ENCODE data around the gene LEO1.

Gene LEO1

GRCh38 chr15:51971032-51971374 is 575 bp downstream of the LEO1 start:
- H3K36me3 ChIP-seq (ENCODE audit: insufficient read depth, low read length) = 0 out of 2 replicates have a peak, but pooled peaks cover 4% of the 10 kb centered on the region
- H3K4me1 ChIP-seq (ENCODE audit: insufficient read depth, low read length) = peaks cover 4% of the 10 kb centered on the region; the same call in 1 of the 2 replicates
- no peaks in the 10 kb centered on the region for H3K9me3 ChIP-seq (ENCODE audit: control insufficient read depth, insufficient read depth, low read length)
- peak overlapping the region; percentile 77 for H3K9ac ChIP-seq (ENCODE audit: low read depth, low read length)

GRCh38 chr15:51970132-51970817 is 1.3 kb downstream of the LEO1 start:
- Histone ChIP-seq H3K9me3 (ENCODE audit: control insufficient read depth, insufficient read depth, low read length) (no peaks in the 10 kb centered on the region), H3K4me1 (ENCODE audit: insufficient read depth, low read length) (peaks cover 4% of the 10 kb centered on the region; the same call in 1 of the 2 replicates), H3K9ac (ENCODE audit: low read depth, low read length) (peak overlapping the region; percentile 77; the same call in 1 of the 2 replicates), H3K36me3 (ENCODE audit: insufficient read depth, low read length) (peaks cover 9% of the 10 kb centered on the region; the same call in 1 of the 2 replicates)

GRCh38 chr15:51969728-51970127 is 1.9 kb downstream of the LEO1 start:
- Histone ChIP-seq H3K4me1 (ENCODE audit: insufficient read depth, low read length) (peaks cover 4% of the 10 kb centered on the region; the same call in 1 of the 2 replicates), H3K36me3 (ENCODE audit: insufficient read depth, low read length) (peaks cover 9% of the 10 kb centered on the region; the same call in 1 of the 2 replicates), H3K9me3 (ENCODE audit: control insufficient read depth, insufficient read depth, low read length) (no peaks in the 10 kb centered on the region), H3K9ac (ENCODE audit: low read depth, low read length) (no peak overlapping the region)

- Histone ChIP-seq H3K9me3 (ENCODE audit: control insufficient read depth, insufficient read depth, low read length) (no peaks in the 10 kb centered on the region), H3K36me3 (ENCODE audit: insufficient read depth, low read length) (peaks cover 6% of the 10 kb centered on the region; the same call in 1 of the 2 replicates)
Observed at GRCh38 chr15:51967583-51967982, 4.0 kb downstream of the LEO1 start.

GRCh38 chr15:51966192-51966591 is 5.4 kb downstream of the LEO1 start:
- Histone ChIP-seq H3K4me1 (ENCODE audit: insufficient read depth, low read length) (peaks cover 4% of the 10 kb centered on the region; the same call in 1 of the 2 replicates), H3K9ac (ENCODE audit: low read depth, low read length) (no peak overlapping the region), H3K9me3 (ENCODE audit: control insufficient read depth, insufficient read depth, low read length) (no peaks in the 10 kb centered on the region), H3K36me3 (ENCODE audit: insufficient read depth, low read length) (peaks cover 6% of the 10 kb centered on the region; the same call in 1 of the 2 replicates)

More at GRCh38 chr15:51967583-51967982, 4.0 kb downstream of the LEO1 start:
- Histone ChIP-seq H3K4me1 (ENCODE audit: insufficient read depth, low read length) (peaks cover 4% of the 10 kb centered on the region; the same call in 1 of the 2 replicates), H3K9ac (ENCODE audit: low read depth, low read length) (no peak overlapping the region)

GRCh38 chr15:51965691-51966090 is 5.9 kb downstream of the LEO1 start:
- Histone ChIP-seq H3K9me3 (ENCODE audit: control insufficient read depth, insufficient read depth, low read length) (no peaks in the 10 kb centered on the region), H3K36me3 (ENCODE audit: insufficient read depth, low read length) (peaks cover 7% of the 10 kb centered on the region; the same call in 1 of the 2 replicates), H3K4me1 (ENCODE audit: insufficient read depth, low read length) (peaks cover 4% of the 10 kb centered on the region; the same call in 1 of the 2 replicates), H3K9ac (ENCODE audit: low read depth, low read length) (no peak overlapping the region)

GRCh38 chr15:51955504-51955903 is 16.1 kb downstream of the LEO1 start:
- H3K9me3 ChIP-seq (ENCODE audit: control insufficient read depth, insufficient read depth, low read length) = no peaks in the 10 kb centered on the region
- H3K9ac ChIP-seq (ENCODE audit: low read depth, low read length) = no peak overlapping the region
- H3K4me1 ChIP-seq (ENCODE audit: insufficient read depth, low read length) = no peaks in the 10 kb centered on the region
- peaks cover 39% of the 10 kb centered on the region for H3K36me3 ChIP-seq (ENCODE audit: insufficient read depth, low read length)

GRCh38 chr15:51952805-51953204 is 18.8 kb downstream of the LEO1 start:
- no peaks in the 10 kb centered on the region for H3K4me1 ChIP-seq (ENCODE audit: insufficient read depth, low read length)
- H3K36me3 ChIP-seq (ENCODE audit: insufficient read depth, low read length) = peaks cover 30% of the 10 kb centered on the region
- no peaks in the 10 kb centered on the region for H3K9me3 ChIP-seq (ENCODE audit: control insufficient read depth, insufficient read depth, low read length)
- H3K9ac ChIP-seq (ENCODE audit: low read depth, low read length) = no peak overlapping the region

GRCh38 chr15:51947124-51947523 is 24.5 kb downstream of the LEO1 start:
- no peak overlapping the region for H3K9ac ChIP-seq (ENCODE audit: low read depth, low read length)
- H3K4me1 ChIP-seq (ENCODE audit: insufficient read depth, low read length) = no peaks in the 10 kb centered on the region
- peaks cover 20% of the 10 kb centered on the region for H3K36me3 ChIP-seq (ENCODE audit: insufficient read depth, low read length)
- H3K9me3 ChIP-seq (ENCODE audit: control insufficient read depth, insufficient read depth, low read length) = no peaks in the 10 kb centered on the region

GRCh38 chr15:51939216-51939615 is 32.4 kb downstream of the LEO1 start:
- Histone ChIP-seq H3K4me1 (ENCODE audit: insufficient read depth, low read length) (no peaks in the 10 kb centered on the region), H3K36me3 (ENCODE audit: insufficient read depth, low read length) (peaks cover 6% of the 10 kb centered on the region), H3K9ac (ENCODE audit: low read depth, low read length) (no peak overlapping the region), H3K9me3 (ENCODE audit: control insufficient read depth, insufficient read depth, low read length) (no peaks in the 10 kb centered on the region)

- H3K4me1 ChIP-seq (ENCODE audit: insufficient read depth, low read length) = no peaks in the 10 kb centered on the region
- H3K36me3 ChIP-seq (ENCODE audit: insufficient read depth, low read length) = peaks cover 3% of the 10 kb centered on the region; the same call in 1 of the 2 replicates
- H3K9ac ChIP-seq (ENCODE audit: low read depth, low read length) = no peak overlapping the region
- H3K9me3 ChIP-seq (ENCODE audit: control insufficient read depth, insufficient read depth, low read length) = no peaks in the 10 kb centered on the region
Observed at GRCh38 chr15:51938286-51938685, 33.3 kb downstream of the LEO1 start.

- Histone ChIP-seq H3K9me3 (ENCODE audit: control insufficient read depth, insufficient read depth, low read length) (no peaks in the 10 kb centered on the region), H3K4me1 (ENCODE audit: insufficient read depth, low read length) (peaks cover 1% of the 10 kb centered on the region; the same call in 1 of the 2 replicates), H3K9ac (ENCODE audit: low read depth, low read length) (no peak overlapping the region), H3K36me3 (ENCODE audit: insufficient read depth, low read length) (peaks cover 3% of the 10 kb centered on the region; the same call in 1 of the 2 replicates)
Observed at GRCh38 chr15:51936105-51936478, 35.5 kb downstream of the LEO1 start.

GRCh38 chr15:51935466-51936104 is 36.0 kb downstream of the LEO1 start:
- Histone ChIP-seq H3K4me1 (ENCODE audit: insufficient read depth, low read length) (peaks cover 6% of the 10 kb centered on the region), H3K36me3 (ENCODE audit: insufficient read depth, low read length) (peaks cover 3% of the 10 kb centered on the region; the same call in 1 of the 2 replicates), H3K9ac (ENCODE audit: low read depth, low read length) (no peak overlapping the region), H3K9me3 (ENCODE audit: control insufficient read depth, insufficient read depth, low read length) (no peaks in the 10 kb centered on the region)

GRCh38 chr15:51932161-51932560 is 39.4 kb downstream of the LEO1 start:
- no peaks in the 10 kb centered on the region for H3K9me3 ChIP-seq (ENCODE audit: control insufficient read depth, insufficient read depth, low read length)
- H3K9ac ChIP-seq (ENCODE audit: low read depth, low read length) = no peak overlapping the region
- peaks cover 10% of the 10 kb centered on the region for H3K4me1 ChIP-seq (ENCODE audit: insufficient read depth, low read length)
- peaks cover 3% of the 10 kb centered on the region; the same call in 1 of the 2 replicates for H3K36me3 ChIP-seq (ENCODE audit: insufficient read depth, low read length)

- peaks cover 3% of the 10 kb centered on the region; the same call in 1 of the 2 replicates for H3K36me3 ChIP-seq (ENCODE audit: insufficient read depth, low read length)
Observed at GRCh38 chr15:51931638-51932037, 39.9 kb downstream of the LEO1 start.

More at GRCh38 chr15:51931638-51932037, 39.9 kb downstream of the LEO1 start:
- Histone ChIP-seq H3K9ac (ENCODE audit: low read depth, low read length) (no peak overlapping the region), H3K4me1 (ENCODE audit: insufficient read depth, low read length) (peaks cover 10% of the 10 kb centered on the region), H3K9me3 (ENCODE audit: control insufficient read depth, insufficient read depth, low read length) (no peaks in the 10 kb centered on the region)
